Gastroesophageal sphincter (tissue), 3 donors: ENCODE results near the gene AUTS2.

Source experiments
- CTCF ChIP-seq, 4 experiments: fragments of 200-600 bp in 2 of 4; fragments of 450-650 bp in 2 of 4; sonication (generic) in 1 of 4; IDR thresholded peaks; one replicate each; pipeline ENCODE4 v1.5.1; 2017 to 2019; ENCODE audit warnings: antibody characterized with exemption in 4 of 4, mild to moderate bottlenecking in 2 of 4, moderate library complexity in 2 of 4
- POLR2A ChIP-seq, 2 donors: fragments of 450-650 bp; IDR thresholded peaks; one replicate each; pipeline ENCODE4 v1.6.1; 2017; ENCODE audit warnings: antibody characterized with exemption in 2 of 2, mild to moderate bottlenecking in 2 of 2, moderate library complexity in 1 of 2

DNA sequence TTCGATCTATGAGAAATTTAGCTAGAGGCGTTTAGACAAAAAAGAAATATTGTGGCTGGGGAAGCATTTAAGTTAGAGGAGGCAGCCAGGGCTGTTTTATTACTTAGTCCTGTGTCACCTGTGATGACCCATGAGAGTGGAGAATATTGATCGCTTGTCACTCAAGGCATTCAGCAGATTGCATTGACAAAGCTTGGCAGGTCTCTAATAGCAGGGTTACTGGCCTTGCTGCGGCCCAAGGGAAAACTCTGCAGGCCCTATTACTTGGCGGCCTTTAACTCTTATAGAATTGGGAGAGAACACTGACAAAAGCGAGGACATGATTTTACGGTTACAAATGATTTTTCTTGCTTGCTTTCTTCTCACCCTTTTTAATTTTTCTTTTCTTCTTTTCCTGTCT, 473.5 kb downstream of the AUTS2 start:
- TF ChIP-seq POLR2A (IDR thresholded peaks at IDR 0.05) (no peak), CTCF (IDR thresholded peaks at IDR 0.05) (no peak)
